Fibroblast of pulmonary artery (primary cell): Measurements from ENCODE around the gene ABCA2.

Experiments
- DNase-seq: peaks from one replicate; pipeline ENCODE4 v3.0.0-alpha.2; 2010; ENCODE audit warnings: low read depth
- H3K4me3 ChIP-seq: replicated peaks from 2 replicates; pipeline ENCODE4 v1.5.1; 2011; ENCODE audit warnings: low read depth, mild to moderate bottlenecking, control low read depth, low read length, moderate library complexity
- TF ChIP-seq, protein P1 (sequence below): IDR thresholded peaks from 2 replicates; pipeline ENCODE4 v1.5.1; 2011; ENCODE audit warnings: mild to moderate bottlenecking, control low read depth, low read length, inconsistent platforms; ENCODE audit errors: missing control alignments

ABCA2 gene

DNA sequence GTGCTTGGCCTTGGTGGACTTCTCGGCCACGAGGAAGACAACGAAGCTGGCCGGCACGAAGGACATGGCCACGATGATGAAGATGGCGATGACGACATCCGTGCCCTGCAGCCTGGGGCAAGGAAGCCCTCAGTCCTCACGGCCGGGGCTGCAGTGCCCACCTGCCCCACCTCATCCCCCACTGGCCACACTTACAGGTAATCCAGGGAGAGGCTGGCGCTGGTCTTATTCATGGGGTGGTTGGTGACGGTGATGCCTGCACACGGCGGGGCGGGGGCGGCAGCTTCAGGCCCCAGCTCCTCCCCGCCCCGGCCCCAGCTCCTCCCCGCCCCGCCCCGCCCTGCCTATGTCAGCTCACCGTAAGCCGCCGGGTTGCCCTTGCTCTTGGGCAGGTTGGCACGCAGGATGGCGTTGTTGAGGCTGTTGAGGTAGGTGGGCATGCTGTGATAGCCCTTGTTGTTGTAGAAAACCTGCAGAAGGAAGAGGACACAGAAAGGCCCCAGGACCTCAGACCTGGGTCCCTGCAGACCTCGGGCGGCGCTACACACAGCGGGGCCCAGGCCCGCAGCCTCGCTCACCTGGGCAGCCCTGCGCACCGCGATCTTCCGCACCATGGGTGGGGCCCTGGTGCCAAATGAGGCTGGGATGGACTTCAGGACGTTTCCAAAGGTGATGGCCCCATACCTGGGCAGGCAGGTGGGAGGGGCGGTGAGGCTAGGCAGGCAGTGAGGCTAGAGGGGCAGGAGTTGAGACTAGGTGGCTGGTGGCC is 15.9 kb downstream of the ABCA2 start:
- TF ChIP-seq, protein P1, sequence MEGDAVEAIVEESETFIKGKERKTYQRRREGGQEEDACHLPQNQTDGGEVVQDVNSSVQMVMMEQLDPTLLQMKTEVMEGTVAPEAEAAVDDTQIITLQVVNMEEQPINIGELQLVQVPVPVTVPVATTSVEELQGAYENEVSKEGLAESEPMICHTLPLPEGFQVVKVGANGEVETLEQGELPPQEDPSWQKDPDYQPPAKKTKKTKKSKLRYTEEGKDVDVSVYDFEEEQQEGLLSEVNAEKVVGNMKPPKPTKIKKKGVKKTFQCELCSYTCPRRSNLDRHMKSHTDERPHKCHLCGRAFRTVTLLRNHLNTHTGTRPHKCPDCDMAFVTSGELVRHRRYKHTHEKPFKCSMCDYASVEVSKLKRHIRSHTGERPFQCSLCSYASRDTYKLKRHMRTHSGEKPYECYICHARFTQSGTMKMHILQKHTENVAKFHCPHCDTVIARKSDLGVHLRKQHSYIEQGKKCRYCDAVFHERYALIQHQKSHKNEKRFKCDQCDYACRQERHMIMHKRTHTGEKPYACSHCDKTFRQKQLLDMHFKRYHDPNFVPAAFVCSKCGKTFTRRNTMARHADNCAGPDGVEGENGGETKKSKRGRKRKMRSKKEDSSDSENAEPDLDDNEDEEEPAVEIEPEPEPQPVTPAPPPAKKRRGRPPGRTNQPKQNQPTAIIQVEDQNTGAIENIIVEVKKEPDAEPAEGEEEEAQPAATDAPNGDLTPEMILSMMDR: no peak
- no peak overlapping the region for H3K4me3 ChIP-seq
- DNase-seq: no peak

DNA sequence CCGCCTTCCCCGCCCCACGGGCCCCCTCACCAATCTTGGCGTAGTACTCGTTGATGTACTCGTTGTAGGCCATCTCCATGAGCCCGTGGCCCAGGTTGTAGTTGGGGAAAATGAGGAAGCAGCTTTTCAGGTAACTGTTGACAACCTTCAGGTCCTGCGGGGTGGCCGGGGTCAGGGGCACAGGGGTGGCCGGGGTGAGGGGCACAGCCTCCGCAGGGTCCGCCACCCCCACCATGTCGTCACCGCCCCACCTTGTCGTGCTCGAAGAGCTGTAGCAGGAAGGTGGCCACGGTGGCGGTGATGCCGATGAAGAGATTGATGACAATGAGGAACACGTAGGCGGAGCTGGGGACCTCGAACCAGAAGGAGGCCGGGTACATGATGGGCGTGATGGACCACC is 16.9 kb downstream of the ABCA2 start:
- H3K4me3 ChIP-seq: no peak overlapping the region
- DNase-seq: no peak
- TF ChIP-seq, protein P1: no peak

DNA sequence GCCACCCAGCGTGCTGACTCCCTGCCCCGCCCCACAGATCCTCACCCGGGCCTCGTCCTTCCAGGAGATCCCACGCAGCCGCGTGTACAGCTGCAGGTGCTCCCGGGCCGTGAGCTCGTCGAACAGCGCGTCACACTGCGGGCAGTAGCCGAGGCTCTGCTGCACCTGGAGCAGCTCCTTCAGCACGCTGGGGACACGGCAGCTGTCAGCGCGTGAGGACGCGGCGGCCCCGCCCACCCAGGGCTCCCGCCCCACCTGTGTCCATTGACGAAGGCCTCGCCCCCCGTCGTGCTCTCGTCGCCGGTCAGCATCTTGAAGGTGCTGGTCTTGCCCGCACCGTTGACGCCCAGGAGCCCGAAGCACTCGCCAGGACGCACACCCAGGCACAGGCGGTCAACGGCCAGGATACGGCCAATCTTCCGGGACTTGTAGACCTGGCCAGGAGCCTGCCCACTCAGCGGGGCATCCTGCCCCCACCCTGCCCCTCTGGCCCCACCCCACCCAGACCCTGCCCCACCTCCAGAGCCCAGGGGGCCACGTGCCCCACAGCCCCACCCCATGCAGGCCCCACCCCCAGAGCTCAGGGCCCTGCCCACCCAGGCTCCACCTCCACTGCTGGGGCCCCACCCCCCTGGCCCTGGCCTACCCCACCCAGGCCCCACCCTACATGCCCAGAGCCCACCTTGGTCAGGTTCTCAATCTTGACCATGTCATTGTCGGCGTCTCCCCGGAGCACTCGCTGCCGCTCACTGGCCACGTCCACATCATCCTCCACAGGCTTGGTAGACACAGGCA is 17.9 kb downstream of the ABCA2 start:
- no peak for DNase-seq
- H3K4me3 ChIP-seq: no peak overlapping the region
- TF ChIP-seq, protein P1: no peak

DNA sequence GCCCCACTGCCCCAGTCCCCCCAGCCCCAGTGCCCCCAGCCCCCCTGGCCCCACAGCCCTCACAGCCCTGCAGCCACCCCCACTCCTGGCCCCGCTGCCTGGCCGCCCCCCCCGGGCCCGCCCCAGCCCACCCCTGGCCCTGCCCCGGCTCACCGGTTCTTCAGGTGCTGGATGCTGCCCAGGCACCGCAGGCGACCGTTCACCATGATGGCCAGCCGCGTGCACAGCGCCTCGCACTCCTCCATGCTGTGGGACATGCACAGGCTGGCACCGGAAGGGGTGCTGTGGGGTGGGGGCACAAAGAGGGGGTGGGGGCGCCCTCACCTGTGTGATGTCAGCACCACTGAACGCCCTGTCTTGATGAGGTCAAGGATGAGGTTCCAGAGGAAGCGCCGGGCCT is 18.8 kb downstream of the ABCA2 start:
- TF ChIP-seq, protein P1: no peak
- no peak overlapping the region for H3K4me3 ChIP-seq
- DNase-seq: no peak

DNA sequence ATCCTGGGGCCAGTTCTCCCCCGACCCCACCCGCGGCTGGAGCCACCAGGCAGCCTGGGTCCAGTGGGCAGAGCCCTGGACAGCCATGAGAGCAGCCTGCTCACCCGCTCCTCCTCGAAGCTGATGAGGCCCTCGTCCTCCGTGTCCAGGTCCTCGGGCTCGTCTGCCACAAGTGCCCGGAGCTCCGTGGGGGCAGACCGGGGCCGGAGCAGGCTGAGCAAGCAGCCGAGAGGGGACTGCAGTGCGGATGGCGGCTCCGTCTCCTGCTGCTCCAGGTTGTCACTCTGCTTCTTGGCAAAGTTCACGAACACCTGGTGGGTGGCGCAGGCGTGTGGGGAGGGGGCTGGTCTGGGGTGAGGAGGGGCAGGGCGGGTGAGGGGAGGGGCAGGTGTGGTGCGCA is 19.7 kb downstream of the ABCA2 start:
- TF ChIP-seq, protein P1: no peak
- no peak for DNase-seq
- no peak overlapping the region for H3K4me3 ChIP-seq

DNA sequence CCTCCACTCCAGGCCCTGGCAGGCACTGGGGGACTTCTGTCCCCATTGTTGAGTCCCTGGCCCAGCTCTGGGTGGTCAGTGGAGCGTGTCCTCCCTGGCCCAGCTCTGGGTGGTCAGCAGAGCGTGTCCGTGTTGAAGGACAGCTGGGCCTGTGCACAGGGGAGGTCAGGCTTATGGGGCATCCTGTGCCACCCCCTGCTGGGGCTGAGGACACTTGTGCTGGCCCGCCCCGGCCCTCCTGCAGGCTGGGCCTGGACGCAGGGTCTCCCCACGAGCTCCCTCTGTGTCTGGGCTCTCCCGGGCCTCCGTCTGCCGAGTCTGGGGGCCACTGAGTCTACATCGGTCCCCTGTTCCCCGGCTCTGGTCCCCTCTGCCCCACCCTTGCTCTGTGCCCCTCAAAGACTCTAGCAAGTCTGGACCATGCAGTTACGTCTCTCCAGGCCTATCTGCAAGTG is 20.2 kb downstream of the ABCA2 start:
- H3K4me3 ChIP-seq: no peak overlapping the region
- TF ChIP-seq, protein P1: no peak
- no peak for DNase-seq
